NOMO-1 (cell line): ENCODE measurements around the gene KRTAP16-1.
A peak's percentile ranks its signal among the peaks of the same experiment; 100 is the strongest.

Source experiments
- DNase-seq, 2 experiments: peaks; one replicate each; lab custom pipeline; 2025; ENCODE audit not compliant: unreplicated experiment in 2 of 2; lab: John Stamatoyannopoulos, UW

The KRTAP16-1 gene

DNA sequence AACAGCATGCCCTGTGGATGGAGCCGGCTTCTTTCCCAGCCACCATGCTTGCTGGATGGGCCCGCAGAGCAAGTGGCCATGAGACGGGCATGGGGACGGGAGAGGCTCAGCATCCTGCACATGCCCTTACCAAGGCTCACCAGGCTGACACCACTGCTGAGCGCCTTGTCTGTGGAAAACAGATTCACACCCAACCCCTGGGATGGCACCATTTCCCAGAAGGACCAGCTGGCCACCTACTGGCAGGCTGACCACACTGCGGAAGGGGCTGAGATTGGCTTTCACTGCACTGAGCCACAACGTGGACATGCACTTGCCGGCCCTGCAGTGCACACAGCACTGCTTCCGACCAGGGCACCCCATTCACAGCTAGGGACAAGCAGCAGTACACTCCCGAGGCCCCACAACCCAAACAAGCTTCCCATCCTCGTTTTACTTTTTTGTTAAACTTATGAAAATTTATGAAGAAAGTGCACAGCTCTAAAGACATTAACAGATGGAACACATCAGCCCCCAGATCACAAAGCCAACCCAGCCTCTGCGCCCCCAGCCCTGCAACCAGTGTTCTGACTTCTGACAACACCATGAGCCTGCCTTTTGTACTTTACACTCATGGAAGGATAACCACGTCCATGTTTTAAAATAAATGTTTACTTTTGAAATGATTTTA lies 20.3 kb upstream of the KRTAP16-1 start:
- DNase-seq: no peak

DNA sequence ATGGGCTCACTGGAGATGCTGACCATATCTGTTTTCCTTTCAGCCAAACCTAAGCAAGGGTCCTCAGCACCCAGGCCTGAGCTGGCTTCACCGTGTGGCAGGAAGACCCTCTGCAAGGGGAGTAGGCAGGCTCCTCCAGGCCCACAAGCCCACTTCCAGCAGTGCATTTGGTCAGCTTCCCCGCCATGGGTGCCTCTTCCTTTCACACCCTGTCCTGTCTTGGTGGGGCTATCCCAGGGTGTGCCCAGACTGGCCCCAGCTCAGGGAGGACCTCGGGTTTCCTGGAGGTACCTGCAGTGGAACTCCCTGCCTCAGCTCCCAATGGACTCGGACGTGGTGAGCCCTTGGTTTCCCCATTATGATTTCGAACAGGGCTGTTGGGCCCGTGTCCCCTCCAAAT lies 19.1 kb upstream of the KRTAP16-1 start:
- DNase-seq: no peak

DNA sequence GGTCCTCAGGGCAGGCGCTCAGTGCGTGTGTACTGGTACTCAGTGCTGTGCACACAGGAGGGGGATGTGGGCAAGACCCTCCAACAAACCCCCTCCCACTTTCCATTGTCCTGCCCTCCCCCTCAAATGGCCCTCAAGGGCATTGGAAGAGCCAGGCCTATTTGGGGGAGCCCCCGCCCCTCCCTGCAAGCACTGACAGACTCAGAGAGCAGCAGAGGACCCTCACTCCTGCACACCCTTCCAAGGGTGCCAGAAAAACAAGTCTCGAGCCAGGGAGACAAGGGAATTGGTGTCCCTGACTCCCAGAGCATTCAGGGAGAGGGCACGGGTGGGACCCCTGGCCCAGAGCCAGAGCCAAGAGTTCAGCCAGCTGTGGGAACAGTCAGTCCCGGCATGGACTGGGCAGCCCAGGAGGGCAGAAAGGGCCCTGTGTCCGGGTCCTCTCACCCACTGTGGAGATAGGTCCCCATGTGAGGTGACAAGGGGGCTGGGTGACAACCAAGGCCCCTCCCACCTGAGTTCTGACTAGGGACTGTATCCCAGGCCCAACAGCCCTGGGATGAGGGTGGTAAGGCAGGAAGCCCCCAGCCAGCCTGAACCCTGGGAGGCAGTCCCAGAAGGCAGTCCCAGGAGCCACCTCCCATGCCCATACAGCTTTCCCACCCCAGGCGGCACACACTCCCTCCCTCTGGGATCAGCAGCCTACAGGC lies 18.5 kb upstream of the KRTAP16-1 start:
- DNase-seq: no peak

DNA sequence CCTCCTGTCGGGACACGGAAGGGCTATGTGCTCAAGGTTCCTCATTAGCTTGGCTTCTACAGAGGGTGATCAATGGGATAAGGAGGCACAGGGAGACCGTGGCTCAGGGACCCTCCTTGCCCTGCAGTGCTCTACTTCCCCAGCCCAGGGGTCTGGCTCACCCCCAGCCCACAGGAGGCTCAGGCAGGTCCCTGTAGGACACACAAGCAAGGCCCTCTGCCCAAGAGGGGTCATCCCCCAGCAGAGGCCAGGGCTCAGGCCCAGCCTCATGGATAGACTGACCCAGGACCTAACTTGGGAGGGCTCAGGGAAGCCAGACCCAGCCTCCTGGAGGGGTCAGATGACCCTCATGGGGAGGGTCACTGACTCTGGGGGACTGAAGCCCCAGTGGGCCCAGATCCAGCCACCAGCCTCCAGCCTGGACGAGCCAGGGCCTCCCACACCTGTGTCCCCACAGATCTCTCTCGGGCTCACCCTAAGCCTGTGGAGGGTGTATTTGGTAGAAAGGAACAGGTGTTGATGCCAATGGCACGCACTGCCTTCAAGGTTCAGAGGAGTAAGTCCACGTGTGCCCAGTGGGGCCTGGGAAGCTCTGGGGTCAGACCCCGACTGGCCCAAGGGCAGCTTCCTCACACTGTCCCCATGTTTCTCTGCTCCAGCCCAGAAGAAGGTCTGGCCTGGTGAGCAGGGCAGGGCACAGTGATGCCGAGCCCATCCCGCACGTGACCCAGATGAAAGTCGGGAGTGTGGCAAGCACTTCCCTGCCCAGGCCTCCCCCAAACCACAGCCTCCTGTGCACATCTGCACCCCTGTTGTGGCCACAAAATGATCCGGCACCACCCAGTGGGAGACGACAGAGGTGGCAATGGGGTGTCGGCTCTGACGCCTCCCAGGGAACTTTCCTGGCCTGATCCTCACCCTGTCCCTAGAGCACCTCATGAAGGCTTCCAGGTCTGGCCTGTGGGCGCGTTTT lies 17.4 kb upstream of the KRTAP16-1 start:
- DNase-seq: no peak

DNA sequence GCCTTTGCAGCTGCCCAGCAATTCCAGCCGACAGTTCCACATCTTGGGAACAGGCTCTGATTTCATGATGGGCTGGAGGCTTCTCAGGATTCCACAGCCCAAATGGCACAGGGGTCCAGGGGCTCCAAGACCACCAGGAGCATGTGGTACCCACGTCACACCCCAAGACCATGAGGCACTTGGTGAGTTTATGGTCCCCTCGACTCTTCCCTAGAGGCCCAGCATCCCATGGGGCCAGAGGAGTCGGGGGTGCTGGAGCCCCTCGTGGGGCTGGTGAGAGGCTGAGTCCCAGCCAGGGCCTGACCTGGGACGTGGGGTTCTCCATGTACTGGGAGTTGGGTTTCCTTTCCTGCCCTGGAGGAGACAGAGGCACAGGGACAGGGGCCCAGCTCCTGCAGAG lies 16.5 kb upstream of the KRTAP16-1 start:
- no peak for DNase-seq

DNA sequence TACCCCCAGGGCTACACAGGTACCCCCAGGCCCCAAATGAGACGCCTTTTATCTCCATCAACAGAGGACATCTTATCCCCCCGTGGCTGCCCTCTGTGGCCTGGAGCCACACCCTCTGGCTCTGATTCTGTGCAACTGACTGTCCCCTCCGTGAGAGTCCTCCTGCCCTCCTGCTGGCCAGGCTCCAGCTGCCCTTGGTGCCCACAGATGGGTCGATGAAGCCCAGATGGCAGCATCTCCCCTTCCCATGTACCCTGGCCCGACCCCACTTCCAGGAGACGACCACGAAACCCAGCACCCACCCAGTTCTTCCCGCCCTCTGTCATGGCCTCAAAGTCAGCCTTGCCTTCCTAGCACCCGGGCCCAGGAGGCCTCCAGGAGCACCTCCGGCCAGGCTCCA lies 16.0 kb upstream of the KRTAP16-1 start:
- no peak for DNase-seq

DNA sequence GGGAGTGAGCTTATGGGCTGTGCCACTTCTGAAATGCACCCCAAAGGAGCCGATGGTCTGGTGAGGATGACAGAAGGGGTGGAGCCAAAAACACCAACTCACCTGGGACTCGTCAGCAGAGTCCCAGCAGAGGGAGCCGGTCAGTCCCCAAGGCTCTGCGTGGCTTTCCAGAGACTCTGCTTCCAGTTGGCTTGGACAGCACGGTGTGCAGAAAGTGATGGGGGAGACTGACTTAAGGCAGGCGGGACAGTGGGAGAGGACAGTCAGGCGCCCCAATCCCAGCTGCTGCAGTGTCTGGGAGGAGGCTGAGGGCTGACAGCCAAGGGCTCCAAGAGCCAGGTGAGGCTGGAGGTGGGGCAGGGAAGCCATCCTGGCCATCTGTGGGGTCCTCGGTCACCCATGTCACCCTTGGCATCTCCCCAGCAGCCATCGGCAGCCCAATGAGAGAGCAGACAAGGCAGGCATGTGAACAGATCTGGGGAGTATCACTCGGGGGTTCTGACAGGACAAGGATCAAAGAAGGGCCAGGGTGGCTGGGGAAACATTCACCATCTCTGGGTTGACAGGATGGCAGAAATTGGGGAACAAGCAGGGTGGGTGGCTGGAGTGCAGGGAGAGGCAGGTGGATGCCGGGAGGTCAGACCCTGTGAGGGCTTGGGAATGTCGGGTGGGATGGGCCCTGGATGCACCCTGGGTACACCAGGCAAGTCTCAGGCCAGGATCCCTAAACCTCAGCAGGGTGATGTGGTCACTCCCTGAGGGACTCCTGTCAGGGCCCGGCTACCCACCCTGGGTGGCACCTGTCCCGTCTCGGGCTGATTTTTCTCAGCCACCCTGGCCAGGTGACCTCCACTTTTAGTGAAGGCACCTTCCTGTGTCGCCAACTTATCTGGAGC lies 15.3 kb upstream of the KRTAP16-1 start:
- no peak for DNase-seq

DNA sequence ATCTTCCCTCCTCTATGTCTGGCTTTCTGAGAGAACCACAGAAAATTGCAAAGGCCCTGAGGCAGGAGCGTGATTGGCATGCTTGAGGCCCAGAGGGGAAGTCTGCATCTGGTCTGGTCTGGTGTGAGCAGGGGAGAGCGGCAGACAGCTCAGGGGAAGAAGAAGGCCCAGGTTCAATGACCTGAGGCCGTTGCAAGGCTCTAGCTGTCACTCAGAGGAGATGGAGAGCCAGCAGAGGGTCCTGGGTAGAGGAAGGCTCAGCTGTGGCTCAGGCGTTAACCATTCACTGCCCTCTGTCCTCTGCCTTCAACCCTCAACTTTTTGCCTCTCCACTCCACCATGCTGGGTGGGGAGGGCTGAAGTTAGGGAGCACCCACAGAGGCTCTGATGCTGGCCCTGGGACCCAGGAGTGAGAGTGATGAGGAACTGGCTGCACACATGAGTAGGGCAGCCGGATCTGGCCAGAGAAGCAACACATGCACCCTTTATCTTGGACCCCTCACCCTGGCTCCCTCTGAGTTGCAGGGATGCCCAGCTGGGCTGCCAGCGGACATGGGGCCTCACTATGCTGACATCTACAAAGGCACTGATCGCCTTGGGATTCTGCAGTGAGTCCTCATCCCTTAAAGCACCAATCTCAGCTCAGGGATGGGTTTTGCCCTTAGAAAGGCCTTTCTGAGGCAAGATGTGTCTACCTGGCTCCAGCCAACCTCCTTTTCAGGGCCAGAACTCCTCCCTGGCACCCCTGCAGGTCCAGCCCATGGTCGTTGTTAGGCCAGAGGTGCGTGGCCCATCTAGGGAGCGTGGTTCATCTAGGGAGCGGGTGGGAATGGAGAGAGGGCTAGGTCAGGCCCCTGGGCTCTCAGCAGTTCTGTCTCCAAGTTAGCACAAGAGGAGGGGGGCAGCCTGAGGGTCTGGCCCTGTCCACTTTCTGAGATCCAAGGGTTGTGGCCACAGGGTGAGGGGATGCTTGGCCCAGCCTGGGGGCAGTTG lies 14.1 kb upstream of the KRTAP16-1 start:
- no peak for DNase-seq

DNA sequence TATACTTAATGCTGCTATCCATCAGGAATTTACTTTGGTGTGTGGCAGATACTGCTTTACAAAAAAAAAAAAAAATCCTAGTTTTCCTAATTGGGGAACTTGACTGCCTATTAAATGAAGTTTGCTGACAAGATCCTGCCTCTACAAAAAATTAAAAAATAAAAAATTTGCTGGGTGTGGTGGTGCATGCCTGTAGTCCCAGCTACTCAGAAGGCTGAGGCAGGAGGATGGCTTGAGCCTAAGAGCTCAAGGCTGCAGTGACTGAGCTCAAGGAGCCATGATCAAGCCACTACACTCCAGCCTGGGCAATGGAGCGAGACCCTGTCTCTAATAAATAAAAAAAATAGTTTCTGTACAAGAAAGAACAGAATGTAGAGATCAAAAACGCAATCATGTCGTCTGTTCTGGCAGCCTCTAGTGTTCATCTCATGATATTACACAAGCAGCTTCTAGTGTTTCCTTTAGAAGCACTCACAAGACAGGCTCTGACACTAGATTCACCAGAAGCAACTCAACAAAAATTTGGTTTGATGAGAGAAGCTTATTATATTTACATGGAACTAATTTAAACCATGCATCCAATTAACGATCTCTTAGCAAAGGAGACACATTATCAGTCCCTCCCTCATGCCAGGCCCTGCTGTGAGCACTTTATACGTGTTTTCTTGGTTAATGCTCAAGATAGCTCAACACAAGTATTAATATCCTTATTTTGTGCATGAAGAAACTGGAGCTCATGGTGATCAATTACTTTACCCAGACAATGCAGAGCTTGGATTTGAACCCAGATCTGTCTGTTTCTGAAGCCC lies 13.2 kb upstream of the KRTAP16-1 start:
- DNase-seq: peak; percentile 25 to 68

DNA sequence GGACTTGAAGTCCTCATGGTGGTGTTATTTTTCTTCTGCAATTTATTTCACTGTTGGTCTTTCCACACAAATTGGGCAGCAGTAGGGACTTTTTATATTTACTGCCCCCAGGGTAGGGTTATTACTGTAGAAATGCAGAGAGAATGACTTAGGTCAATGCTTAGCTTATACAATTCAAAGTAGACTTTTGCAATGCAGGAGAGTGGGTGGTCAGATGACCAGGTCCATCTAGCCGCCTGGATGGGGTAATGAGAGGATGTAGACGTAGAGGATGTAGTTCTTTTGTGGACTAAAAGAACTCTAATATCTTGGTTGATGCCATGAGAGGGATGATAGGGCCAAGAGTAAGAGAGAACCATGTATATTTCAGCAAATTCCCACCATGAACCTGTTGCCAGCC lies 9.1 kb upstream of the KRTAP16-1 start:
- DNase-seq: no peak

DNA sequence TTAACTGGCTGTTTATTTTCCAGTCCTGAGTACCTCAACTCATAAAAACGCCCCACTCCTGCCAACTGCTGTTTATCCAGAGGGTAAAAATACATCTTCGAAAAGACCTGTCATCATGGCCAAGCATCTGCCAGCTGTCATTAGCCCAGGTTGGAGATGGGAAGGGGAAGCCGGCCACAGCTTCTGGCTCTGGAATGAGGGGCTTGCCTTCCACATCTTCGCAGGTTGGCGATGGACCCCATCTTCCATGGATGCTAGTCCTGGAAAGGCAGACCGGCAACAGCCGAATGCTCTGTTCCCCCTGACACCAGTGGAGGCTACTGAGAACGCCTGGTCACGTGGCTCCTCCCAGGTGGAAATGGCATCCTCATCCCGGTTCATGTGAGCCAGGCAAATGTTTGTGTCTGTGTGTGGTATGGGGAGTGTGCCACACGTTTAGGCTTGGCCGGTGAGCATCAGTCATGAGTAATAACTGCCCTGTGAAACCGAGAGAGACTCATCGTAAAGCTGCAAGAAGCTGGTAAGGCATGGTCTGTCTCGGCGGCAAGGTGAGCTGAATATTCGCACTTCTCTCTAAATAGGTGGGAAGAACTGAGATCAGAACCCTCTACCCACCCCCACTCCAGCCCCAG lies 6.8 kb upstream of the KRTAP16-1 start:
- no peak for DNase-seq

DNA sequence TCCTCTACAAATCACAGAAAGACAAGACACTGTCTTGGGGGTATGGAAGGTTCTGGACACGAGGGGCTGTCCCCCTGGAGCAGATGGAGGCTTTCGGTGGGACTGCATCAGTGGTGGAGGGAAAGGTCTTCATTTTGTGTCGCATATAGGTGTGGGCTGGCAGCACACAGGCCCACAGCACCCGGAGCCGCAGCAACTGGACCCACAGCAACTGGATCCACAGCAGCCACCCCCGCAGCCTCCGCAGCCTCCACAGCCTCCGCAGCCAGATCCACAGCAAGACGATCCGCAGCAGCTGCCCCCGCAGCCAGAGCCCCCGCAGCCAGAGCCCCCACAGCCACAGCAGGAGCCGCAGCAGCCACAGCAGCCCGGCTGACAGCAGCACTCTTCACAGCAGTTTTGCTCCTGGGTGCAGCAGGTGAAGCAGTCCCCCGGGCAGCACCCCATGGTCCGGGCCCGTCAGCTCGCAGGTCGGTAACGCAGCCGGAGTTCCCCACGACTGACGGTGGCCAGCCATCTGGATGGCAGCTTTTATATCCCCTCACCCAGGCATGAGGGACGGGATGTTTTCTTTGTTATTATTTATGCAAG lies 6.2 kb upstream of the KRTAP16-1 start, which contains the start of gene KRTAP17-1:
Gene KRTAP17-1, minus strand, starts transcription at position 507 of the 591 bp plus-strand sequence. Its CDS starts 60 bp downstream, at position 447.
- no peak for DNase-seq

DNA sequence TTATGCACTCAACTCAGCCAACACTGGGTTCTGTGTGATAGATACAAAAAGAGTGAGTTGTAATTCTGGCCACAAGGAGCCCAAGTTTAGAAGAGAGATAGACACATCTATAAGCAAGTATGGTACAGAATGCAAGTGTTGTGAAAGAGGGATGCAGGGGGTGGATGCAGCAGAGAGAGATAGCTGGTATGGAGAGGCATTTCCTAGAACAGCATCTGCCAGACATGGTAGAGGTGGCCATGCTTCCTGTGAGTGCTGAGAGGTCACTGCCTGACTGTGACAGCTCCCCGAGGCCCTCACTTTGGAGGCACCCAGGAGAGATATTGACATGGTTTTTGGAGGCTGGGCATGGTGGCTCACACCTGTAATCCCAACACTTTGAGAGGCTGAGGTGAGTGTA lies 2.0 kb upstream of the KRTAP16-1 start:
- no peak for DNase-seq

DNA sequence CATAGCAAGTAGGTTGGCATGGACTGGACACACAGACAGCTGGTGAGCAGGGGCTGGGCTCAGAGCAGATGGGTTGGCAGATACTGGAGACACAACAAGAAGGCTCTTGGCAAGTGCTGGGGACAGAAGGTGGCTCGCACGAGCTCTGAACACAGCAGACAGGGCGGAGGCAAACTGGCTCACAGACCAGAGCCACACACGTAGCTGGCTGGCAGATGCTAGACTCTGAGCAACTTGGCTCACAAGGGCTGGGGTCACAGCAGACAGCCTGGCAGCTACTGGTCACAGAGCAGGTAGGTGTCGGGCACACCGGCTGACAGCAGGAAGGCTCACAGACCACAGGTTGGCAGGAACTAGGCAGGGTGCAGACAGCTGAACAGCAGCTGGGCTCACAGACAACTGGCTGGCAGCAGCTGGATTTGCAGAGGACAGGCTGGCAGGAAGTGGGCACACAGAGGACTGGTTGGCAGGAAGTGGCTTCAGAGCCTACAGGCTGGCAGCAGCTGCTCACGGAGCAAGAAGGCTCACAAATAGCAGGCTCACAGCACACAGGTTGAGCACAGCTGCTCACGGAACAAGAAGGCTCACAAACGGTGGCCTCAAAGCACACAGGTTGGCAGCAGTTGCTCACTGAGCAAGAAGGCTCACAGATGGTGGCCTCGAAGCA lies 725 bp downstream of the KRTAP16-1 start:
- DNase-seq: peak in 1 of 2 experiments; percentile 4

DNA sequence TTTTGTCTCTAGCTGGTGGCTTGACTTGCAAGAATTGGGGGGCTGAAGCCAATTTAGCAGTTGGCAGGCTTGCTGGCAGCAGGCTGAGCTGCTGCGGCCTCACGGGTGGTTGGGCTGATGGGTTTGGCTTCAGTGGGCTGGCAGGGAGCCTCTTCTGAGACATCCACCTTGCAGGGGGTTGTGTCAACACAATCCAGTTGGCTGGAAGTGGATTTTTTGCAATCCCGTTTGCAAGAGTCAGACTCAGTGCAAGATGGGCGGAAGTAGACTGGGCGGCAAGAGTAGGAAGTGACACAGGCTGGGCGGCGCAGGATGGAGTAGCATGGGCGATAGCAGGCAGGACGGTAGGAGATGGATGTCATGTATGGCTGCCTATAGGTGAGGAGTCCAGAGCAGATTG lies 1.5 kb downstream of the KRTAP16-1 start:
- no peak for DNase-seq

DNA sequence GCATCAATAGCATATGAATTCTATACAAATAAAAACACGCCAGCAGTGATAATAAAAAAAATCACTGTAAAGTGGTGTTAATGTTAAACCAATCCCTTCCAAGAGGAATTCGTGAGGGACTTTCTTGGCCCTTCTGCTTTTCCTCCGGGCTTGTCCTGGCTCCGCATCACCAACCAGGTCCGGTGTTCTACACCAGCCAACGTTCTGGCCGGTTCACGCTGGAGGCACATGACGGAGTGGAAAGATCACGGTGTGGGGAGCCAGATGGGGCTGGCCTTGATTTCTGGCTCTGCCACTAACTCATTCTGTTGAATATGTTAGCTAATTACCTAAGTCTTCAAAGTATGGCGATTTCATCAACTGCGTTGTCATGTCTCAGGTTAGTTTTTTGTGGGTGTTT lies 5.0 kb downstream of the KRTAP16-1 start:
- no peak for DNase-seq

DNA sequence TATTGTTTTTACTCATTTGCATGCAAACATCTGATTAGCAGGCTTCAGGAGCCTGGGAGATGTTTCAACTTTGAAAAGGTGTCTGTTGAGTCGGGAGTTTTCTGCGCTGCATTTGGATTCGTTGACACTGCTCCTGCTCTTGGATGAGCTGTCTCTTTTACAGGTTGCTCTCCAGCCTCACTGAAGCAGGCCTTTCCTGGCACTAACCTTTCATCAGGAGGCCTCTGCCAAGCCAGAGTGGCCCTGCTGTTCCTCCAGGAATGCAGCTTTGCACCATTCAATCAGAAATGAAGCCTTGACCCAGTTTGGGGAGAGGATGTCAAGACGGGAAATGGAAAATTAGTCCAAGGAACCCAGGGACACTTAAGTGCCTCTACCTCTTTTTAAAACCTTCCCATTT lies 6.1 kb downstream of the KRTAP16-1 start:
- no peak for DNase-seq
